Cardiac muscle cell (in vitro differentiated cells and primary cell): ENCODE data around the gene LRBA. TPM values are rescaled to one million over a fixed set of nuclear protein-coding genes. Genes with fewer than 3 reads are reported as not detected.

Experiments used
- DNase-seq, 2 donors: peaks; one replicate each; pipeline versions ENCODE4 v3.0.0 to v3.0.0-alpha.2; 2010 to 2017; ENCODE audit warnings: low read depth in 1 of 2, low spot score in 1 of 2
- H3K27ac ChIP-seq: fragments of 200-600 bp; sonication (generic); 2 replicates; pipeline ENCODE4 v1.5.1; 2016
- H3K27me3 ChIP-seq: fragments of 200-600 bp; sonication (generic); 2 replicates; pipeline ENCODE4 v1.6.0; 2016; ENCODE audit warnings: control low read depth
- H3K36me3 ChIP-seq: fragments of 200-600 bp; sonication (generic); 2 replicates; pipeline ENCODE4 v1.5.1; 2016; ENCODE audit warnings: control low read depth
- H3K4me1 ChIP-seq: fragments of 200-600 bp; sonication (generic); 2 replicates; pipeline ENCODE4 v1.8.1; 2017; ENCODE audit warnings: low read depth, mild to moderate bottlenecking, mixed run types
- H3K4me3 ChIP-seq: fragments of 200-600 bp; sonication (generic); 2 replicates; pipeline ENCODE4 v1.5.1; 2016; ENCODE audit warnings: mild to moderate bottlenecking
- H3K9me3 ChIP-seq: fragments of 200-600 bp; sonication (generic); 2 replicates; pipeline ENCODE4 v1.5.1; 2017; ENCODE audit warnings: low read depth, mild to moderate bottlenecking, control low read depth
- polyA plus RNA-seq: library from polyadenylated mRNA; unstranded; fragments of >200 nt; fragmentation: Nextera tagmentation; extraction: Ambion mirVana; gene quantifications from 2 replicates; pipeline ENCODE4 v1.2.1, GENCODE V29; 2016
- total RNA-seq: library from RNA; depleted of rRNA; stranded (reverse); fragments of >200 nt; gene quantifications from 2 replicates; pipeline ENCODE4 v1.2.3, GENCODE V29; 2016
- TF ChIP-seq, protein P1 (sequence below): IDR thresholded peaks from 2 replicates; pipeline ENCODE4 v1.5.1; 2012; ENCODE audit warnings: low read depth, mild to moderate bottlenecking, low read length

LRBA gene
- total and polyA plus RNA-seq, 2 experiments from 2014 or later, result 17.7 to 58.8 TPM

- TF ChIP-seq, protein P1, sequence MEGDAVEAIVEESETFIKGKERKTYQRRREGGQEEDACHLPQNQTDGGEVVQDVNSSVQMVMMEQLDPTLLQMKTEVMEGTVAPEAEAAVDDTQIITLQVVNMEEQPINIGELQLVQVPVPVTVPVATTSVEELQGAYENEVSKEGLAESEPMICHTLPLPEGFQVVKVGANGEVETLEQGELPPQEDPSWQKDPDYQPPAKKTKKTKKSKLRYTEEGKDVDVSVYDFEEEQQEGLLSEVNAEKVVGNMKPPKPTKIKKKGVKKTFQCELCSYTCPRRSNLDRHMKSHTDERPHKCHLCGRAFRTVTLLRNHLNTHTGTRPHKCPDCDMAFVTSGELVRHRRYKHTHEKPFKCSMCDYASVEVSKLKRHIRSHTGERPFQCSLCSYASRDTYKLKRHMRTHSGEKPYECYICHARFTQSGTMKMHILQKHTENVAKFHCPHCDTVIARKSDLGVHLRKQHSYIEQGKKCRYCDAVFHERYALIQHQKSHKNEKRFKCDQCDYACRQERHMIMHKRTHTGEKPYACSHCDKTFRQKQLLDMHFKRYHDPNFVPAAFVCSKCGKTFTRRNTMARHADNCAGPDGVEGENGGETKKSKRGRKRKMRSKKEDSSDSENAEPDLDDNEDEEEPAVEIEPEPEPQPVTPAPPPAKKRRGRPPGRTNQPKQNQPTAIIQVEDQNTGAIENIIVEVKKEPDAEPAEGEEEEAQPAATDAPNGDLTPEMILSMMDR, result no peak
- no peak overlapping the region for H3K4me3 ChIP-seq
- no peak for DNase-seq
- H3K27ac ChIP-seq, result no peak overlapping the region
- H3K4me1 ChIP-seq, result no peaks in the 10 kb centered on the region
- no peaks in the 10 kb centered on the region for H3K36me3 ChIP-seq
- no peaks in the 10 kb centered on the region for H3K9me3 ChIP-seq
- H3K27me3 ChIP-seq, result no peaks in the 10 kb centered on the region
Measured at GRCh38 chr4:150375025-150375424, 640.1 kb downstream of the LRBA start.

DNA sequence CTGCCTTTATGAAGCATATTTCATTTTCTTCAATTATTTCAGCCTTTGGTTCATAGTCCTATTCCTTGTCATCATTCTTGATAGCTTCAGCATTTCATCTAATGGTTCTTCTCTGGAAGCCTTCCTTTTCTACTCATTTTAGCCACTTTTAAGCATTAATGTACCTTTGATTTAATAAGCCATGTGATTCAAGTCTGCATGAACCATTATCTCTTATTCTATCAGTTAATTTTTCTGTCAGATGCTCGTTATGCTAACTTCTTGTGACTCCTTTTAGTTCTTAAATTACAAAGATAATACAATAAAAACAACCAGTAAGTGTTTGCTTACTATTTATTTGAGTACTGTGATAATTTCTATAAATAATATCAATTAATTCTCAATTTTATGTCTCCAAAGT lies 643.2 kb downstream of the LRBA start:
- Histone ChIP-seq H3K4me3 (no peak overlapping the region), H3K27ac (no peak overlapping the region), H3K9me3 (no peaks in the 10 kb centered on the region), H3K36me3 (no peaks in the 10 kb centered on the region), H3K27me3 (peaks cover 5% of the 10 kb centered on the region), H3K4me1 (peaks cover 17% of the 10 kb centered on the region)
- TF ChIP-seq, protein P1, result no peak
- no peak for DNase-seq

DNA sequence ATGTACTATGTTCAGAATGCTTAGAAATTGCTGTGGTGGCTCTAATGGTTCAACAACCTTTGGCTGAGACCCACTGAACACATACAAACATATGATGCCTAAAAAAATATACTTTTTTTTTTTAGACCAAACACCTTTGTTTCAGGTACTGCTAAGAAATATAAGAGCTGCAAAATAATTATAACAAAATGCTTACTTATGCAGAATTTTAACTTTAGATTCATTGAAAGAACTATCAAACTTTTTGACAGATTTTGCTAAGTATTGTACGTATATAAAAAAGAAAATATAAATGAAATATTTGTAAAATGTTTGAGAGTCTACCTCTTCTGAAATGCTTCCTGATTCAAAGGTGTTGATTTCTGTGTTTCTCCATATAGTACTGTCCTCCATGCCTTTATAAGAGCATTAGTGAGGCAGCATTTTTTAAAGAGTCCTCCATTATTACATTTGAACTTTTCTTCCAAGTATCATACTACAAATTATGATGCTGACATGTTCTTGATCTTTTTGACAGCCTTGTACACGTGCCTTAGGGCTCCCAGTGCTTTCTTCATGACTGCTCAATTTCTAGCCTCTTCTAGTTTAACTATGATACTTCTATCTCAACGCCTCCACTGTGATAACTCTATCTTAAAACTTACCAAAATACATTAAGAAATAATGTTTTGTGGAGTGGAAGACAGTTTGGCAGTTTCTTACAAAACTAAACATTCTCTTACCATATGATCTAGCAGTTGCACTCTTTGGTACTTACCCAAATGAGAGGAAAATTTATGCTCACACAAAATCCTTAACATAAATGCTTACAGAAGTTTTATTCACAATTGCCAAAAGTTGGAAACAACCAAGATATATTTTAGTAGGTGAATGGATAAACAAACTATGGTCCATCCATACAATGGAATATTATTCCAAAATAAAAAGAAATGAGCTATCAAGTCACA lies 645.4 kb downstream of the LRBA start:
- no peaks in the 10 kb centered on the region for H3K9me3 ChIP-seq
- no peaks in the 10 kb centered on the region for H3K36me3 ChIP-seq
- TF ChIP-seq, protein P1, result no peak
- peaks cover 5% of the 10 kb centered on the region for H3K27me3 ChIP-seq
- DNase-seq, result no peak
- H3K4me1 ChIP-seq, result peaks cover 27% of the 10 kb centered on the region
- no peak overlapping the region for H3K27ac ChIP-seq
- no peak overlapping the region for H3K4me3 ChIP-seq

DNA sequence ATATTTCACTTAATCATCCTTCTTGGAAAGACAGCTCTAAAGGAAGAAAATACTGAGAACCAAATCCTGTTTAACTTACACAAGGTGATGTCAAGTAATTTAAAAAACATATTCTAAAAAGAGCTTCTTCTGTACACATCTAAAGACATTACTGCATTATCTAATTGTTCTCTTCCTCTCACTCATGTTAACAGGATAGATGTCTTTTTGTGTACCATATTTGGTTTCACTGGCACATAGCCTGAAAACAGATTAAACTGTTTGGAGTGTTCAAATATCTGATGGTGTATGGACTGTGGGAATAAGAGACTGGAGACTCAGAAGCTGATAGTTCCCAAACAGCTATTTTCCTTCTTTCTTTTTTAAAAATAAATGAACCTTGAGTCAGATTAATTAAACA lies 646.4 kb downstream of the LRBA start:
- peaks cover 5% of the 10 kb centered on the region for H3K27me3 ChIP-seq
- H3K36me3 ChIP-seq, result no peaks in the 10 kb centered on the region
- DNase-seq, result no peak
- peaks cover 27% of the 10 kb centered on the region for H3K4me1 ChIP-seq
- no peak overlapping the region for H3K4me3 ChIP-seq
- H3K9me3 ChIP-seq, result no peaks in the 10 kb centered on the region
- TF ChIP-seq, protein P1, result no peak
- H3K27ac ChIP-seq, result no peak overlapping the region

DNA sequence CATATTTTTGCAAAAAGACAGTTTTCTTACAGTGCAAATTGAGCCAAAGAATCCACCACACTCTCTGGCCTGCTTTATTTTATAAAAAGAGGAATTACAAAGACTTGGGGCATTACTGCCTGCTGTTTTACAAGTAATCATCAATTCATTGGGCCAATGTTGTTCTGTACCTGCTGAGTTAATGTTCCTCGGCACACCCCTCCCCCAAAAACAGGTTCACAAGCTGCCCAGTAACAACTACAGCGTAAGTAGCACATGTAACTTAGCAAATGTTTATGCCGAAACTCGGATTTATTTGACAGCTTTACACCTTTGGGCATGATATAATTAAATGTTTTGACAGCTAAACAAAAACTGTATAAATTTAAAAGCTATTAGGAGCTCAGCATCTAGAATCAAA lies 647.8 kb downstream of the LRBA start:
- H3K27me3 ChIP-seq, result peaks cover 5% of the 10 kb centered on the region
- H3K4me3 ChIP-seq, result no peak overlapping the region
- TF ChIP-seq, protein P1, result no peak
- peaks cover 27% of the 10 kb centered on the region for H3K4me1 ChIP-seq
- no peak for DNase-seq
- H3K27ac ChIP-seq, result no peak overlapping the region
- no peaks in the 10 kb centered on the region for H3K36me3 ChIP-seq
- H3K9me3 ChIP-seq, result no peaks in the 10 kb centered on the region
